ENCODE results near the gene NFIX.

Gene NFIX

GRCh38 chr19:13014101-13014920 lies 19.0 kb downstream of the NFIX start:
- Histone ChIP-seq H3K4me1 (ENCODE audit: control insufficient read depth, low read depth, low read length) (peaks cover 2% of the 10 kb centered on the region), H3K4me3 (ENCODE audit: low read length) (no peak overlapping the region), H3K79me1 (ENCODE audit: low read length) (no peaks in the 10 kb centered on the region), H2BK5ac (ENCODE audit: low read length) (no peak overlapping the region), H3K4ac (ENCODE audit: low read depth, low read length) (no peak overlapping the region), H4K5ac (ENCODE audit: low read length) (no peak overlapping the region), H2BK15ac (replicated peaks; ENCODE audit: low read depth) (no peak overlapping the region), H2AK5ac (ENCODE audit: low read length) (no peak overlapping the region), H3K18ac (ENCODE audit: low read length) (no peak overlapping the region), H3K56ac (ENCODE audit: low read length) (no peak overlapping the region), H3K79me2 (ENCODE audit: control insufficient read depth, insufficient read depth, low read length) (no peaks in the 10 kb centered on the region), H4K8ac (ENCODE audit: low read depth, low read length) (no peak overlapping the region), H3K9ac (ENCODE audit: low read length) (no peak overlapping the region), H3K27me3 (ENCODE audit: insufficient read depth, low read length, poor library complexity) (peaks cover 90% of the 10 kb centered on the region), H2BK120ac (ENCODE audit: low read depth, low read length) (no peak overlapping the region), H3K4me2 (ENCODE audit: low read length) (no peak overlapping the region), H3K23ac (ENCODE audit: low read length) (no peak overlapping the region), H3K27ac (ENCODE audit: low read depth, low read length) (no peak overlapping the region), H3K36me3 (ENCODE audit: control insufficient read depth, insufficient read depth, low read length) (no peaks in the 10 kb centered on the region)
- no CpG with 5 or more reads among the region's 35 CpGs for WGBS (ENCODE audit: extremely low coverage, insufficient coverage, low lambda C conversion rate)
- peak; percentile 47 for DNase-seq

GRCh38 chr19:13014921-13015280 lies 19.6 kb downstream of the NFIX start:
- WGBS (ENCODE audit: extremely low coverage, insufficient coverage, low lambda C conversion rate) = no CpG with 5 or more reads among the region's 4 CpGs
- H3K4me3 ChIP-seq (ENCODE audit: low read length) = no peak overlapping the region

GRCh38 chr19:13015361-13016223 lies 20.3 kb downstream of the NFIX start:
- H3K4me2 ChIP-seq (ENCODE audit: low read length) = no peak overlapping the region
- H3K36me3 ChIP-seq (ENCODE audit: control insufficient read depth, insufficient read depth, low read length) = no peaks in the 10 kb centered on the region
- H2BK120ac ChIP-seq (ENCODE audit: low read depth, low read length) = no peak overlapping the region
- H4K8ac ChIP-seq (ENCODE audit: low read depth, low read length) = no peak overlapping the region
- no peak overlapping the region for H2BK15ac ChIP-seq (replicated peaks; ENCODE audit: low read depth)
- peaks cover 87% of the 10 kb centered on the region for H3K27me3 ChIP-seq (ENCODE audit: insufficient read depth, low read length, poor library complexity)
- H3K18ac ChIP-seq (ENCODE audit: low read length) = no peak overlapping the region
- no peaks in the 10 kb centered on the region for H3K79me2 ChIP-seq (ENCODE audit: control insufficient read depth, insufficient read depth, low read length)
- no peak overlapping the region for H3K56ac ChIP-seq (ENCODE audit: low read length)
- no peak overlapping the region for H3K9ac ChIP-seq (ENCODE audit: low read length)
- no CpG with 5 or more reads among the region's 12 CpGs for WGBS (ENCODE audit: extremely low coverage, insufficient coverage, low lambda C conversion rate)
- H2AK5ac ChIP-seq (ENCODE audit: low read length) = no peak overlapping the region
- H2BK5ac ChIP-seq (ENCODE audit: low read length) = no peak overlapping the region
- peak; percentile 34 for DNase-seq
- no peak overlapping the region for H4K5ac ChIP-seq (ENCODE audit: low read length)
- peaks cover 2% of the 10 kb centered on the region for H3K4me1 ChIP-seq (ENCODE audit: control insufficient read depth, low read depth, low read length)
- peak overlapping the region; percentile 72 for H3K23ac ChIP-seq (ENCODE audit: low read length)
- no peak overlapping the region for H3K27ac ChIP-seq (ENCODE audit: low read depth, low read length)
- no peak overlapping the region for H3K4ac ChIP-seq (ENCODE audit: low read depth, low read length)
- H3K79me1 ChIP-seq (ENCODE audit: low read length) = no peaks in the 10 kb centered on the region
- no peak overlapping the region for H3K4me3 ChIP-seq (ENCODE audit: low read length)

More at GRCh38 chr19:13014921-13015280, 19.6 kb downstream of the NFIX start:
- peaks cover 88% of the 10 kb centered on the region for H3K27me3 ChIP-seq (ENCODE audit: insufficient read depth, low read length, poor library complexity)
- no peak overlapping the region for H4K5ac ChIP-seq (ENCODE audit: low read length)
- no peak overlapping the region for H3K4ac ChIP-seq (ENCODE audit: low read depth, low read length)
- no peak overlapping the region for H2BK5ac ChIP-seq (ENCODE audit: low read length)
- H2BK120ac ChIP-seq (ENCODE audit: low read depth, low read length) = no peak overlapping the region
- H3K9ac ChIP-seq (ENCODE audit: low read length) = no peak overlapping the region
- no peak overlapping the region for H3K56ac ChIP-seq (ENCODE audit: low read length)
- H3K79me1 ChIP-seq (ENCODE audit: low read length) = no peaks in the 10 kb centered on the region
- no peak overlapping the region for H3K27ac ChIP-seq (ENCODE audit: low read depth, low read length)
- no peaks in the 10 kb centered on the region for H3K36me3 ChIP-seq (ENCODE audit: control insufficient read depth, insufficient read depth, low read length)
- no peak overlapping the region for H2AK5ac ChIP-seq (ENCODE audit: low read length)
- peaks cover 2% of the 10 kb centered on the region for H3K4me1 ChIP-seq (ENCODE audit: control insufficient read depth, low read depth, low read length)
- no peak overlapping the region for H2BK15ac ChIP-seq (replicated peaks; ENCODE audit: low read depth)
- no peaks in the 10 kb centered on the region for H3K79me2 ChIP-seq (ENCODE audit: control insufficient read depth, insufficient read depth, low read length)
- H3K23ac ChIP-seq (ENCODE audit: low read length) = no peak overlapping the region
- no peak for DNase-seq
- no peak overlapping the region for H3K4me2 ChIP-seq (ENCODE audit: low read length)
- H4K8ac ChIP-seq (ENCODE audit: low read depth, low read length) = no peak overlapping the region
- no peak overlapping the region for H3K18ac ChIP-seq (ENCODE audit: low read length)

GRCh38 chr19:13016245-13016627 lies 21.0 kb downstream of the NFIX start:
- no peak overlapping the region for H3K27ac ChIP-seq (ENCODE audit: low read depth, low read length)
- H4K5ac ChIP-seq (ENCODE audit: low read length) = no peak overlapping the region
- DNase-seq = no peak
- H3K36me3 ChIP-seq (ENCODE audit: control insufficient read depth, insufficient read depth, low read length) = no peaks in the 10 kb centered on the region
- WGBS (ENCODE audit: extremely low coverage, insufficient coverage, low lambda C conversion rate) = no CpG with 5 or more reads among the region's 7 CpGs
- no peak overlapping the region for H3K4ac ChIP-seq (ENCODE audit: low read depth, low read length)
- no peaks in the 10 kb centered on the region for H3K79me1 ChIP-seq (ENCODE audit: low read length)
- no peak overlapping the region for H3K4me3 ChIP-seq (ENCODE audit: low read length)
- H2BK5ac ChIP-seq (ENCODE audit: low read length) = no peak overlapping the region
- H3K56ac ChIP-seq (ENCODE audit: low read length) = no peak overlapping the region
- no peak overlapping the region for H2BK15ac ChIP-seq (replicated peaks; ENCODE audit: low read depth)
- no peak overlapping the region for H4K8ac ChIP-seq (ENCODE audit: low read depth, low read length)
- peaks cover 87% of the 10 kb centered on the region for H3K27me3 ChIP-seq (ENCODE audit: insufficient read depth, low read length, poor library complexity)
- H3K9ac ChIP-seq (ENCODE audit: low read length) = no peak overlapping the region
- H3K23ac ChIP-seq (ENCODE audit: low read length) = no peak overlapping the region
- peaks cover 2% of the 10 kb centered on the region for H3K4me1 ChIP-seq (ENCODE audit: control insufficient read depth, low read depth, low read length)
- H3K79me2 ChIP-seq (ENCODE audit: control insufficient read depth, insufficient read depth, low read length) = no peaks in the 10 kb centered on the region
- no peak overlapping the region for H3K4me2 ChIP-seq (ENCODE audit: low read length)
- H2BK120ac ChIP-seq (ENCODE audit: low read depth, low read length) = no peak overlapping the region
- H3K18ac ChIP-seq (ENCODE audit: low read length) = no peak overlapping the region
- no peak overlapping the region for H2AK5ac ChIP-seq (ENCODE audit: low read length)

- no peaks in the 10 kb centered on the region for H3K79me2 ChIP-seq (ENCODE audit: control insufficient read depth, insufficient read depth, low read length)
- no peak overlapping the region for H4K8ac ChIP-seq (ENCODE audit: low read depth, low read length)
- peaks cover 2% of the 10 kb centered on the region for H3K4me1 ChIP-seq (ENCODE audit: control insufficient read depth, low read depth, low read length)
- H3K27ac ChIP-seq (ENCODE audit: low read depth, low read length) = no peak overlapping the region
- H3K79me1 ChIP-seq (ENCODE audit: low read length) = no peaks in the 10 kb centered on the region
- H3K4ac ChIP-seq (ENCODE audit: low read depth, low read length) = no peak overlapping the region
- no peak overlapping the region for H3K4me2 ChIP-seq (ENCODE audit: low read length)
- no peak overlapping the region for H4K5ac ChIP-seq (ENCODE audit: low read length)
- no peaks in the 10 kb centered on the region for H3K36me3 ChIP-seq (ENCODE audit: control insufficient read depth, insufficient read depth, low read length)
- no peak overlapping the region for H3K4me3 ChIP-seq (ENCODE audit: low read length)
- no peak overlapping the region for H3K9ac ChIP-seq (ENCODE audit: low read length)
- no peak overlapping the region for H2AK5ac ChIP-seq (ENCODE audit: low read length)
- no peak overlapping the region for H2BK5ac ChIP-seq (ENCODE audit: low read length)
- no peak overlapping the region for H3K56ac ChIP-seq (ENCODE audit: low read length)
- no peak overlapping the region for H2BK120ac ChIP-seq (ENCODE audit: low read depth, low read length)
- H3K23ac ChIP-seq (ENCODE audit: low read length) = no peak overlapping the region
- H3K18ac ChIP-seq (ENCODE audit: low read length) = no peak overlapping the region
- no CpG with 5 or more reads among the region's 22 CpGs for WGBS (ENCODE audit: extremely low coverage, insufficient coverage, low lambda C conversion rate)
- peak; percentile 46 for DNase-seq
- H3K27me3 ChIP-seq (ENCODE audit: insufficient read depth, low read length, poor library complexity) = peaks cover 87% of the 10 kb centered on the region
- no peak overlapping the region for H2BK15ac ChIP-seq (replicated peaks; ENCODE audit: low read depth)
These were observed 21.5 kb downstream of the NFIX start for GRCh38 chr19:13016628-13017305.
